HEK293T (cell line): ENCODE measurements around the gene PITX1.

Experiments used
- ARNT ChIP-seq: fragments of 450-650 bp; IDR thresholded peaks from 2 replicates; pipeline ENCODE4 v1.6.1; 2017; ENCODE audit warnings: mild to moderate bottlenecking
- BHLHE40 ChIP-seq: fragments of 450-650 bp; IDR thresholded peaks from 2 replicates; pipeline ENCODE4 v1.6.1; 2016; ENCODE audit warnings: mild to moderate bottlenecking, moderate library complexity, borderline replicate concordance
- FOXA1 ChIP-seq: fragments of 450-650 bp; IDR thresholded peaks from 2 replicates; pipeline ENCODE4 v1.6.1; 2016; ENCODE audit warnings: mild to moderate bottlenecking
- FOXM1 ChIP-seq: fragments of 450-650 bp; IDR thresholded peaks from 2 replicates; pipeline ENCODE4 v1.6.1; 2017; ENCODE audit warnings: mild to moderate bottlenecking, borderline replicate concordance
- NFRKB ChIP-seq: fragments of 450-650 bp; IDR thresholded peaks from 2 replicates; pipeline ENCODE4 v1.6.1; 2016; ENCODE audit warnings: mild to moderate bottlenecking, moderate library complexity
- PKNOX1 ChIP-seq: fragments of 450-650 bp; IDR thresholded peaks from 2 replicates; pipeline ENCODE4 v1.6.1; 2016
- SP1 ChIP-seq: fragments of 450-650 bp; IDR thresholded peaks from 2 replicates; pipeline ENCODE4 v1.6.1; 2017
- SUZ12 ChIP-seq: fragments of 450-650 bp; IDR thresholded peaks from 2 replicates; pipeline ENCODE4 v1.6.1; 2016; ENCODE audit warnings: mild to moderate bottlenecking
- TARDBP ChIP-seq: fragments of 450-650 bp; IDR thresholded peaks from 2 replicates; pipeline ENCODE4 v1.6.1; 2016

GRCh38 chr5:135065306-135066265, 31.6 kb upstream of the PITX1 start:
- TF ChIP-seq ARNT = no peak
- TF ChIP-seq SP1 = no peak
- TF ChIP-seq NFRKB = no peak
- no peak for TF ChIP-seq FOXA1
- TF ChIP-seq FOXM1 = no peak
- no peak for TF ChIP-seq TARDBP
- no peak for TF ChIP-seq PKNOX1
- TF ChIP-seq BHLHE40 = no peak
- TF ChIP-seq SUZ12 = no peak
